NCI-H526 treated with DMSO at 0.1 percent for 48 hours (cell line): ENCODE results near the gene ADORA2A.

Experiments used
- DNase-seq: peaks from one replicate; lab custom pipeline; 2025; lab: John Stamatoyannopoulos, UW

Gene ADORA2A

GRCh38 chr22:24453853-24454252 lies 26.5 kb downstream of the ADORA2A start:
- DNase-seq: no peak

- no peak for DNase-seq
Measured at GRCh38 chr22:24455039-24455438, 27.6 kb downstream of the ADORA2A start.

- DNase-seq: no peak
Measured at GRCh38 chr22:24455751-24456426, 28.5 kb downstream of the ADORA2A start.

- no peak for DNase-seq
Measured at GRCh38 chr22:24457894-24458420, 30.6 kb downstream of the ADORA2A start.

- DNase-seq: no peak
Measured at GRCh38 chr22:24459911-24460310, 32.5 kb downstream of the ADORA2A start.

- no peak for DNase-seq
Measured at GRCh38 chr22:24460418-24461089, 33.2 kb downstream of the ADORA2A start.

GRCh38 chr22:24463071-24463760 lies 35.8 kb downstream of the ADORA2A start:
- DNase-seq: no peak

GRCh38 chr22:24465566-24465965 lies 38.2 kb downstream of the ADORA2A start:
- no peak for DNase-seq

- no peak for DNase-seq
Measured at GRCh38 chr22:24465975-24466374, 38.6 kb downstream of the ADORA2A start.

- DNase-seq: no peak
Measured at GRCh38 chr22:24466716-24467328, 39.4 kb downstream of the ADORA2A start.

- DNase-seq: no peak
Measured at GRCh38 chr22:24467340-24467739, 39.9 kb downstream of the ADORA2A start.

- no peak for DNase-seq
Measured at GRCh38 chr22:24471570-24471969, 44.2 kb downstream of the ADORA2A start.

- no peak for DNase-seq
Measured at GRCh38 chr22:24473284-24473683, 45.9 kb downstream of the ADORA2A start.

GRCh38 chr22:24474221-24474620 lies 46.8 kb downstream of the ADORA2A start:
- DNase-seq: no peak

GRCh38 chr22:24474649-24475255 lies 47.4 kb downstream of the ADORA2A start:
- no peak for DNase-seq

GRCh38 chr22:24481641-24482040 lies 54.2 kb downstream of the ADORA2A start:
- no peak for DNase-seq

- no peak for DNase-seq
Measured at GRCh38 chr22:24482575-24482974, 55.2 kb downstream of the ADORA2A start.

GRCh38 chr22:24482998-24483397 lies 55.6 kb downstream of the ADORA2A start:
- DNase-seq: no peak

- no peak for DNase-seq
Measured at GRCh38 chr22:24483976-24484545, 56.7 kb downstream of the ADORA2A start.

GRCh38 chr22:24485170-24485569 lies 57.8 kb downstream of the ADORA2A start:
- DNase-seq: no peak

GRCh38 chr22:24485608-24486007 lies 58.2 kb downstream of the ADORA2A start:
- DNase-seq: no peak

GRCh38 chr22:24486501-24486921 lies 59.1 kb downstream of the ADORA2A start:
- no peak for DNase-seq
